Activated T-cell treated with anti-CD3 and anti-CD28 coated beads, Interleukin-2, amount 50 U/mL, for 4 hours (primary cell): ENCODE results near the gene RUBCN. TPM values are rescaled to one million over a fixed set of nuclear protein-coding genes. Genes with fewer than 3 reads are reported as not detected.
A peak's percentile ranks its signal among the peaks of the same experiment; 100 is the strongest.
"Not testable (repeated sequence)": the region's sequence is repeated elsewhere in the genome, so short reads cannot be mapped to it uniquely, and the experiment has no call there.

ENCODE experiments used
- ATAC-seq, 2 donors: fragments of 200-7000 bp; cut with Tn5 transposase; one replicate each; pipeline ENCODE4 v1.10.0; 2021
- DNase-seq: peaks from one replicate; pipeline ENCODE4 v3.0.0-alpha.2; 2020
- H3K27me3 Mint-ChIP-seq: one replicate; pipeline ENCODE4 v1.8.0; 2021; ENCODE audit warnings: low read depth, mixed read lengths
- H3K36me3 Mint-ChIP-seq: one replicate; pipeline ENCODE4 v1.8.0; 2022; ENCODE audit warnings: mixed read lengths; ENCODE audit not compliant: insufficient read depth
- H3K4me1 Mint-ChIP-seq: one replicate; pipeline ENCODE4 v1.8.0; 2021; ENCODE audit warnings: low read depth, mixed read lengths
- H3K4me3 Mint-ChIP-seq: one replicate; pipeline ENCODE4 v1.8.0; 2021; ENCODE audit warnings: mild to moderate bottlenecking, moderate library complexity, mixed read lengths
- H3K9me3 Mint-ChIP-seq: one replicate; pipeline ENCODE4 v1.8.0; 2021; ENCODE audit warnings: mixed read lengths
- total RNA-seq, 3 donors: library from RNA; stranded (reverse); gene quantifications; one replicate each; pipeline ENCODE4 v1.2.1, GENCODE V29; 2021

RUBCN gene
- total RNA-seq, 3 donors from 2014 or later = 36.9 to 47.0 (median 39.5) TPM

- ATAC-seq (no peak), DNase-seq (no peak)
- Mint-ChIP-seq H3K36me3 (no peaks in the 10 kb centered on the region), H3K4me3 (peak overlapping the region; percentile 92), H3K27me3 (no peaks in the 10 kb centered on the region), H3K9me3 (no peaks in the 10 kb centered on the region), H3K4me1 (peaks cover 34% of the 10 kb centered on the region)
Observed at GRCh38 chr3:197748597-197749314, 12.1 kb upstream of the RUBCN start.

GRCh38 chr3:197746801-197747237 is 10.1 kb upstream of the RUBCN start:
- ATAC-seq = no peak
- Mint-ChIP-seq H3K9me3 (no peaks in the 10 kb centered on the region), H3K36me3 (no peaks in the 10 kb centered on the region), H3K4me1 (peaks cover 19% of the 10 kb centered on the region), H3K27me3 (no peaks in the 10 kb centered on the region), H3K4me3 (no peak overlapping the region)
- DNase-seq = no peak

- no peak for ATAC-seq
- H3K27me3 Mint-ChIP-seq = no peaks in the 10 kb centered on the region
- no peaks in the 10 kb centered on the region for H3K36me3 Mint-ChIP-seq
- no peak for DNase-seq
- H3K4me3 Mint-ChIP-seq = no peak overlapping the region
- H3K9me3 Mint-ChIP-seq = no peaks in the 10 kb centered on the region
- peaks cover 16% of the 10 kb centered on the region for H3K4me1 Mint-ChIP-seq
Observed at GRCh38 chr3:197746209-197746608, 9.5 kb upstream of the RUBCN start.

- no peak for DNase-seq
- Mint-ChIP-seq H3K36me3 (no peaks in the 10 kb centered on the region), H3K4me3 (no peak overlapping the region), H3K9me3 (no peaks in the 10 kb centered on the region), H3K4me1 (no peaks in the 10 kb centered on the region), H3K27me3 (no peaks in the 10 kb centered on the region)
- ATAC-seq = no peak
Observed at GRCh38 chr3:197742787-197743186, 6.1 kb upstream of the RUBCN start.

- ATAC-seq = no peak
- peaks cover 2% of the 10 kb centered on the region for H3K36me3 Mint-ChIP-seq
- peak overlapping the region; percentile 94 for H3K4me3 Mint-ChIP-seq
- peaks cover 33% of the 10 kb centered on the region for H3K4me1 Mint-ChIP-seq
- H3K27me3 Mint-ChIP-seq = no peaks in the 10 kb centered on the region
- no peak for DNase-seq
- H3K9me3 Mint-ChIP-seq = no peaks in the 10 kb centered on the region
Observed at GRCh38 chr3:197737749-197738462, 1.2 kb upstream of the RUBCN start.

- DNase-seq = no peak
- Mint-ChIP-seq H3K4me3 (peak overlapping the region; percentile 94), H3K36me3 (peaks cover 2% of the 10 kb centered on the region), H3K27me3 (no peaks in the 10 kb centered on the region), H3K4me1 (peaks cover 34% of the 10 kb centered on the region), H3K9me3 (no peaks in the 10 kb centered on the region)
- ATAC-seq = no peak
Observed at GRCh38 chr3:197737319-197737649, 580 bp upstream of the RUBCN start.

- peak; percentile 27 to 28 for ATAC-seq
- peaks cover 37% of the 10 kb centered on the region for H3K4me1 Mint-ChIP-seq
- peak; percentile 28 for DNase-seq
- peak overlapping the region; percentile 94 for H3K4me3 Mint-ChIP-seq
- no peaks in the 10 kb centered on the region for H3K9me3 Mint-ChIP-seq
- H3K27me3 Mint-ChIP-seq = no peaks in the 10 kb centered on the region
- peaks cover 4% of the 10 kb centered on the region for H3K36me3 Mint-ChIP-seq
Observed at GRCh38 chr3:197736010-197736490, 654 bp downstream of the RUBCN start.

- DNase-seq (no peak), ATAC-seq (no peak)
- Mint-ChIP-seq H3K4me3 (peak overlapping the region; percentile 69), H3K27me3 (no peaks in the 10 kb centered on the region), H3K9me3 (no peaks in the 10 kb centered on the region), H3K36me3 (peaks cover 7% of the 10 kb centered on the region), H3K4me1 (peaks cover 45% of the 10 kb centered on the region)
Observed at GRCh38 chr3:197734667-197735318, 1.9 kb downstream of the RUBCN start.

- Mint-ChIP-seq H3K27me3 (no peaks in the 10 kb centered on the region), H3K36me3 (peaks cover 14% of the 10 kb centered on the region), H3K4me3 (no peak overlapping the region), H3K9me3 (no peaks in the 10 kb centered on the region), H3K4me1 (peaks cover 51% of the 10 kb centered on the region)
- DNase-seq (no peak), ATAC-seq (no peak)
Observed at GRCh38 chr3:197733042-197733441, 3.7 kb downstream of the RUBCN start.

- not testable (repeated sequence) for H3K9me3 Mint-ChIP-seq, H3K4me3 Mint-ChIP-seq, DNase-seq, ATAC-seq, H3K27me3 Mint-ChIP-seq
- Mint-ChIP-seq H3K36me3 (peaks cover 14% of the 10 kb centered on the region), H3K4me1 (peaks cover 43% of the 10 kb centered on the region)
Observed at GRCh38 chr3:197731483-197731882, 5.2 kb downstream of the RUBCN start.

GRCh38 chr3:197730770-197731169 is 5.9 kb downstream of the RUBCN start:
- not testable (repeated sequence) for H3K9me3 Mint-ChIP-seq, DNase-seq, ATAC-seq, H3K27me3 Mint-ChIP-seq, H3K4me3 Mint-ChIP-seq
- Mint-ChIP-seq H3K4me1 (peaks cover 38% of the 10 kb centered on the region), H3K36me3 (peaks cover 14% of the 10 kb centered on the region)

- ATAC-seq (no peak), DNase-seq (no peak)
- H3K4me1 Mint-ChIP-seq = peaks cover 33% of the 10 kb centered on the region
- no peaks in the 10 kb centered on the region for H3K27me3 Mint-ChIP-seq
- H3K9me3 Mint-ChIP-seq = no peaks in the 10 kb centered on the region
- no peak overlapping the region for H3K4me3 Mint-ChIP-seq
- H3K36me3 Mint-ChIP-seq = peaks cover 14% of the 10 kb centered on the region
Observed at GRCh38 chr3:197730200-197730599, 6.5 kb downstream of the RUBCN start.

GRCh38 chr3:197728487-197728886 is 8.2 kb downstream of the RUBCN start:
- no peak for ATAC-seq
- no peak overlapping the region for H3K4me3 Mint-ChIP-seq
- H3K27me3 Mint-ChIP-seq = no peaks in the 10 kb centered on the region
- peaks cover 13% of the 10 kb centered on the region for H3K36me3 Mint-ChIP-seq
- H3K4me1 Mint-ChIP-seq = peaks cover 24% of the 10 kb centered on the region
- DNase-seq = no peak
- H3K9me3 Mint-ChIP-seq = no peaks in the 10 kb centered on the region

GRCh38 chr3:197727878-197728277 is 8.8 kb downstream of the RUBCN start:
- H3K4me3 Mint-ChIP-seq, ATAC-seq, H3K9me3 Mint-ChIP-seq, DNase-seq, H3K27me3 Mint-ChIP-seq: not testable (repeated sequence)
- H3K36me3 Mint-ChIP-seq = peaks cover 13% of the 10 kb centered on the region
- peaks cover 20% of the 10 kb centered on the region for H3K4me1 Mint-ChIP-seq
